Hypothalamus (tissue), 51 donors: ENCODE results near the gene CNOT10.
"Not testable (repeated sequence)": the region's sequence is repeated elsewhere in the genome, so short reads cannot be mapped to it uniquely, and the experiment has no call there.

Source experiments
- DNase-seq, 51 donors: peaks; one replicate each; lab custom pipeline; 2025; lab: John Stamatoyannopoulos, UW

CNOT10 gene

GRCh38 chr3:32751377-32751776 lies 66.4 kb downstream of the CNOT10 start:
- no peak for DNase-seq

GRCh38 chr3:32755761-32756160 lies 70.8 kb downstream of the CNOT10 start:
- no peak for DNase-seq

- DNase-seq = no peak
Measured at GRCh38 chr3:32757618-32758374, 72.8 kb downstream of the CNOT10 start.

- DNase-seq = no peak
Measured at GRCh38 chr3:32758375-32758753, 73.4 kb downstream of the CNOT10 start.

GRCh38 chr3:32759342-32759741 lies 74.4 kb downstream of the CNOT10 start:
- DNase-seq = no peak

- no peak for DNase-seq
Measured at GRCh38 chr3:32764481-32764880, 79.5 kb downstream of the CNOT10 start.

- no peak for DNase-seq
Measured at GRCh38 chr3:32778389-32778788, 93.4 kb downstream of the CNOT10 start.

GRCh38 chr3:32780071-32780734 lies 95.2 kb downstream of the CNOT10 start:
- no peak for DNase-seq

GRCh38 chr3:32780735-32781210 lies 95.8 kb downstream of the CNOT10 start:
- peak in 15 of 51 donors; percentile 4 to 49 (median 20) for DNase-seq

- peak in 49 of 51 donors; percentile 3 to 78 (median 41) for DNase-seq
Measured at GRCh38 chr3:32781211-32781968, 96.4 kb downstream of the CNOT10 start.

GRCh38 chr3:32781969-32782270 lies 96.9 kb downstream of the CNOT10 start:
- DNase-seq = not testable (repeated sequence)

- no peak for DNase-seq
Measured at GRCh38 chr3:32782407-32782806, 97.4 kb downstream of the CNOT10 start.

GRCh38 chr3:32791833-32792232 lies 106.8 kb downstream of the CNOT10 start:
- no peak for DNase-seq

- no peak for DNase-seq
Measured at GRCh38 chr3:32794487-32795308, 109.7 kb downstream of the CNOT10 start.

- not testable (repeated sequence) for DNase-seq
Measured at GRCh38 chr3:32796384-32796950, 111.5 kb downstream of the CNOT10 start.

- no peak for DNase-seq
Measured at GRCh38 chr3:32797776-32798175, 112.8 kb downstream of the CNOT10 start.

- not testable (repeated sequence) for DNase-seq
Measured at GRCh38 chr3:32801440-32801839, 116.5 kb downstream of the CNOT10 start.

- no peak for DNase-seq
Measured at GRCh38 chr3:32813180-32813579, 128.2 kb downstream of the CNOT10 start.

GRCh38 chr3:32814361-32814760 lies 129.4 kb downstream of the CNOT10 start:
- DNase-seq = no peak

- DNase-seq = no peak
Measured at GRCh38 chr3:32815841-32816438, 131.0 kb downstream of the CNOT10 start.
